ENCODE results near the gene PAK4. TPM values are rescaled to one million over a fixed set of nuclear protein-coding genes. Genes with fewer than 3 reads are reported as not detected.

The PAK4 gene
- total RNA-seq, 1 experiment from 2014 or later: 69.8 TPM

GRCh38 chr19:39083599-39083982, 42.0 kb upstream of the PAK4 start:
- Mint-ChIP-seq H3K27ac (no peak overlapping the region), H3K9me3 (no peaks in the 10 kb centered on the region), H3K4me3 (peak overlapping the region; percentile 74), H3K36me3 (no peaks in the 10 kb centered on the region), H3K4me1 (peaks cover 19% of the 10 kb centered on the region), H3K27me3 (ENCODE audit: low read depth) (peaks cover 55% of the 10 kb centered on the region)
- ATAC-seq (no peak; the same call in 1 of the 2 replicates), DNase-seq (ENCODE audit: low spot score) (no peak)
- no peak for TF ChIP-seq SMAD4 (CRISPR knock-in tag; IDR thresholded peaks at IDR 0.05)
- no peak for TF ChIP-seq PREB (CRISPR knock-in tag; IDR thresholded peaks at IDR 0.05; ENCODE audit: borderline replicate concordance)
- no peak for TF ChIP-seq AFF4 (CRISPR knock-in tag; IDR thresholded peaks at IDR 0.05; ENCODE audit: borderline replicate concordance)
- TF ChIP-seq ZBTB43 (CRISPR knock-in tag; IDR thresholded peaks at IDR 0.05): no peak
- TF ChIP-seq PRDM15 (CRISPR knock-in tag; IDR thresholded peaks at IDR 0.05): no peak
- no peak for TF ChIP-seq FOXP1 (CRISPR knock-in tag; IDR thresholded peaks at IDR 0.05; ENCODE audit: borderline replicate concordance)
- TF ChIP-seq ELF4 (CRISPR knock-in tag; IDR thresholded peaks at IDR 0.05; ENCODE audit: low read depth): no peak
- TF ChIP-seq KAT7 (CRISPR knock-in tag; IDR thresholded peaks at IDR 0.05; ENCODE audit: borderline replicate concordance): no peak
- no peak for TF ChIP-seq ZMAT4 (CRISPR knock-in tag; IDR thresholded peaks at IDR 0.05)
- no peak for TF ChIP-seq NR2C2 (CRISPR knock-in tag; IDR thresholded peaks at IDR 0.05)
- no peak for TF ChIP-seq STAT6 (CRISPR knock-in tag; conservative IDR thresholded peaks at IDR 0.05; ENCODE audit: low read depth)
- no peak for TF ChIP-seq FOXJ3 (CRISPR knock-in tag; IDR thresholded peaks at IDR 0.05; ENCODE audit: borderline replicate concordance)
- no peak for TF ChIP-seq SOX15 (CRISPR knock-in tag; IDR thresholded peaks at IDR 0.05)
- no peak for TF ChIP-seq GRHL2 (CRISPR knock-in tag; IDR thresholded peaks at IDR 0.05; ENCODE audit: insufficient replicate concordance, severe bottlenecking)
- TF ChIP-seq ZNF396 (CRISPR knock-in tag; IDR thresholded peaks at IDR 0.05; ENCODE audit: borderline replicate concordance): no peak
- ChIA-PET POLR2A (interaction anchor here (0.5 kb wide), 1 partner anchor 17 kb away, joined by 3 read pairs; no protein-coding TSS in a partner anchor), CTCF (interaction anchor here (1.4 to 2.7 kb wide), 4 partner anchors 15 to 108 kb away, joined by 3 to 11 read pairs (median 6); partner anchors contain the start of gene FBXO17)
